Ascending aorta (tissue), 2 donors: Measurements from ENCODE around the gene GPR119. TPM values are rescaled to one million over a fixed set of nuclear protein-coding genes. Genes with fewer than 3 reads are reported as not detected.
"Not testable (repeated sequence)": the region's sequence is repeated elsewhere in the genome, so short reads cannot be mapped to it uniquely, and the experiment has no call there.

ENCODE experiments used
- DNase-seq, 2 donors: peaks; one replicate each; pipeline ENCODE4 v3.0.0-alpha.2; 2019; ENCODE audit warnings: low spot score in 2 of 2
- H3K27ac ChIP-seq, 2 donors: fragments of 200-600 bp; sonication (generic); one replicate each; pipeline ENCODE4 v1.5.1; 2016 to 2017; ENCODE audit warnings: mild to moderate bottlenecking in 1 of 2
- H3K27me3 ChIP-seq: fragments of 200-600 bp; sonication (generic); one replicate; pipeline ENCODE4 v1.5.1; 2017
- H3K36me3 ChIP-seq, 2 donors: fragments of 200-600 bp; sonication (generic); one replicate each; pipeline ENCODE4 v1.5.1; 2016
- H3K4me1 ChIP-seq, 2 donors: fragments of 200-600 bp; sonication (generic); one replicate each; pipeline ENCODE4 v1.5.1; 2016 to 2017; ENCODE audit warnings: mild to moderate bottlenecking in 1 of 2
- H3K4me3 ChIP-seq, 2 donors: fragments of 200-600 bp; sonication (generic); one replicate each; pipeline ENCODE4 v1.5.1; 2016 to 2017; ENCODE audit warnings: mild to moderate bottlenecking in 1 of 2
- H3K9me3 ChIP-seq, 2 donors: fragments of 200-600 bp; sonication (generic); one replicate each; pipeline ENCODE4 v1.5.1; 2016
- CTCF ChIP-seq, 3 experiments: fragments of 200-600 bp in 2 of 3; fragments of 450-650 bp in 1 of 3; sonication (generic) in 2 of 3; IDR thresholded peaks; one replicate each; pipeline ENCODE4 v1.5.1; 2016 to 2019; ENCODE audit warnings: antibody characterized with exemption in 3 of 3, mild to moderate bottlenecking in 1 of 3, moderate library complexity in 1 of 3
- intact Hi-C: fragments of 100-400 bp; cut with DNase I; formaldehyde crosslinking; loops from one replicate; pipeline ENCODE4 v1.15.1; 2023
- total RNA-seq: library from RNA; depleted of rRNA; stranded (reverse); fragments of >200 nt; gene quantifications from one replicate; pipeline ENCODE4 v1.1.0, GENCODE V29; 2016

The GPR119 gene
- not detected for total RNA-seq

GRCh38 chrX:130385520-130385919 is at the start of gene GPR119:
TSS of gene GPR119 (minus strand) at chrX:130385674. CDS start at chrX:130385447, 227 bp downstream.
- no peak within 1 kb of the TSS for H3K4me3 ChIP-seq
- H3K27ac ChIP-seq: no peak within 1 kb of the TSS
- DNase-seq: no peak
- H3K4me1 ChIP-seq: no peaks in the 10 kb centered on the region
- H3K36me3 ChIP-seq: no peaks in the 10 kb centered on the region
- TF ChIP-seq CTCF (IDR thresholded peaks at IDR 0.05): no peak
- peaks cover 6% of the 10 kb centered on the region for H3K27me3 ChIP-seq
- no peaks in the 10 kb centered on the region for H3K9me3 ChIP-seq
- intact Hi-C loops: no loop called here

GRCh38 chrX:130429236-130429635 is 43.8 kb upstream of the GPR119 start:
- H3K27ac ChIP-seq, DNase-seq, H3K4me1 ChIP-seq, H3K9me3 ChIP-seq, H3K27me3 ChIP-seq, intact Hi-C loops, H3K4me3 ChIP-seq, H3K36me3 ChIP-seq: not testable (repeated sequence)

- H3K27ac ChIP-seq: no peak overlapping the region
- no peak overlapping the region for H3K4me3 ChIP-seq
- H3K9me3 ChIP-seq: no peaks in the 10 kb centered on the region
- no peak for DNase-seq
- TF ChIP-seq CTCF (IDR thresholded peaks at IDR 0.05): no peak
- H3K4me1 ChIP-seq: no peaks in the 10 kb centered on the region
- intact Hi-C loops: no loop called here
- H3K36me3 ChIP-seq: no peaks in the 10 kb centered on the region
- no peaks in the 10 kb centered on the region for H3K27me3 ChIP-seq
Measured at GRCh38 chrX:130426531-130426930, 41.1 kb upstream of the GPR119 start.

- Histone ChIP-seq H3K9me3 (no peaks in the 10 kb centered on the region), H3K27ac (no peak overlapping the region), H3K27me3 (no peaks in the 10 kb centered on the region), H3K4me1 (no peaks in the 10 kb centered on the region), H3K4me3 (no peak overlapping the region), H3K36me3 (no peaks in the 10 kb centered on the region)
- no peak for TF ChIP-seq CTCF (IDR thresholded peaks at IDR 0.05)
- no peak for DNase-seq
- intact Hi-C loops: no loop called here
Measured at GRCh38 chrX:130419263-130419662, 33.8 kb upstream of the GPR119 start.

- H3K4me1 ChIP-seq: no peaks in the 10 kb centered on the region
- TF ChIP-seq CTCF (IDR thresholded peaks at IDR 0.05): no peak
- DNase-seq: no peak
- intact Hi-C loops: no loop called here
- no peak overlapping the region for H3K27ac ChIP-seq
- H3K36me3 ChIP-seq: no peaks in the 10 kb centered on the region
- H3K27me3 ChIP-seq: no peaks in the 10 kb centered on the region
- no peaks in the 10 kb centered on the region for H3K9me3 ChIP-seq
- no peak overlapping the region for H3K4me3 ChIP-seq
Measured at GRCh38 chrX:130418740-130419139, 33.3 kb upstream of the GPR119 start.

GRCh38 chrX:130418066-130418465 is 32.6 kb upstream of the GPR119 start:
- intact Hi-C loops: no loop called here
- no peaks in the 10 kb centered on the region for H3K36me3 ChIP-seq
- no peaks in the 10 kb centered on the region for H3K27me3 ChIP-seq
- H3K9me3 ChIP-seq: no peaks in the 10 kb centered on the region
- DNase-seq: no peak
- H3K4me3 ChIP-seq: no peak overlapping the region
- TF ChIP-seq CTCF (IDR thresholded peaks at IDR 0.05): no peak
- H3K27ac ChIP-seq: no peak overlapping the region
- no peaks in the 10 kb centered on the region for H3K4me1 ChIP-seq
